D721Med (cell line): ENCODE data around the gene NFATC2IP.
"Not testable (repeated sequence)": the region's sequence is repeated elsewhere in the genome, so short reads cannot be mapped to it uniquely, and the experiment has no call there.

Experiments used
- DNase-seq: peaks from one replicate; pipeline ENCODE4 v3.0.0; 2011; ENCODE audit warnings: low spot score; ENCODE audit not compliant: insufficient read length
- FAIRE-seq: peaks from 2 replicates; lab custom pipeline; 2011; peaks lifted over from hg19 to GRCh38; lab: Jason Lieb, UNC
- TF ChIP-seq, protein P1 (sequence below): IDR thresholded peaks from 2 replicates; pipeline ENCODE4 v1.5.1; 2012; ENCODE audit warnings: mild to moderate bottlenecking, control low read depth; ENCODE audit not compliant: insufficient read depth; ENCODE audit errors: missing control alignments

NFATC2IP gene

DNA sequence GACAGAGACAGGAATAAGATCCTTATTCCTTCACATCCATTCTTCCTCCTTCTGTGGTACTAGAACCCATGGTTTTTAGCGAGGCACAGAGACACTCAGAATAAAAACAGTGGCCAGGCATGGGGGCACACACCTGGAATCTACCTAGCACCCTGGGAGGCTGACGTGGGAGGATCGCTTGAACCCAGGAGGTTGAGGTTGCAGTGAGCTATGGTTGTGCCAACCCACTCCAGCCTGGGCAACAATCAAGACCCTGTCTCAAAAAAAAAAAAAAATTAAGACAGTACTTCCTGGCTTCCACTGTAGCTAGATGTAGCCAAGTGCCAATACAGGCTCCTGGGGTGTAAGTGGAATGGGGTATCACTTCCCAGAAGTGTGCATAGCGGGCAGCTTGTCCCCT is 16.4 kb downstream of the NFATC2IP start:
- DNase-seq, result no peak
- TF ChIP-seq, protein P1, sequence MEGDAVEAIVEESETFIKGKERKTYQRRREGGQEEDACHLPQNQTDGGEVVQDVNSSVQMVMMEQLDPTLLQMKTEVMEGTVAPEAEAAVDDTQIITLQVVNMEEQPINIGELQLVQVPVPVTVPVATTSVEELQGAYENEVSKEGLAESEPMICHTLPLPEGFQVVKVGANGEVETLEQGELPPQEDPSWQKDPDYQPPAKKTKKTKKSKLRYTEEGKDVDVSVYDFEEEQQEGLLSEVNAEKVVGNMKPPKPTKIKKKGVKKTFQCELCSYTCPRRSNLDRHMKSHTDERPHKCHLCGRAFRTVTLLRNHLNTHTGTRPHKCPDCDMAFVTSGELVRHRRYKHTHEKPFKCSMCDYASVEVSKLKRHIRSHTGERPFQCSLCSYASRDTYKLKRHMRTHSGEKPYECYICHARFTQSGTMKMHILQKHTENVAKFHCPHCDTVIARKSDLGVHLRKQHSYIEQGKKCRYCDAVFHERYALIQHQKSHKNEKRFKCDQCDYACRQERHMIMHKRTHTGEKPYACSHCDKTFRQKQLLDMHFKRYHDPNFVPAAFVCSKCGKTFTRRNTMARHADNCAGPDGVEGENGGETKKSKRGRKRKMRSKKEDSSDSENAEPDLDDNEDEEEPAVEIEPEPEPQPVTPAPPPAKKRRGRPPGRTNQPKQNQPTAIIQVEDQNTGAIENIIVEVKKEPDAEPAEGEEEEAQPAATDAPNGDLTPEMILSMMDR, result no peak
- FAIRE-seq, result no peak

DNA sequence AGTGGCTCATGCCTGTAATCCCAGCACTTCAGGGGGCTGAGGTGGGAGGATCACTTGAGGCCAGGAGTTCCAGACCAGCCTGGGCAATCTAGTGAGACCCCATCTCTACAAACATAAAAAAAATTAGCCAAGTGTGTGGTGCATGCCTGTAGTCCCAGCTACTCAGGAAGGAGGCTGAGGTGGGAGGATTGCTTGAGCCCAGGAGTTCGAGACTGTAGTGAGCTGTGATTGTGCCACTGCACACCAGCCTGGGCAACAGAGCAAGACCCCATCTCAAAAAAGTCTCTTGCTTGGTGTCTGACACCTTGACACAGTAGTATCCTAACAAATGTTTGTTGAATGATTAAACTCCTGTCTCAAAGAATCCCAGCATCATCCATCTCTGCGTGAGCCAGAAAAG is 19.0 kb downstream of the NFATC2IP start:
- FAIRE-seq, DNase-seq: not testable (repeated sequence)

DNA sequence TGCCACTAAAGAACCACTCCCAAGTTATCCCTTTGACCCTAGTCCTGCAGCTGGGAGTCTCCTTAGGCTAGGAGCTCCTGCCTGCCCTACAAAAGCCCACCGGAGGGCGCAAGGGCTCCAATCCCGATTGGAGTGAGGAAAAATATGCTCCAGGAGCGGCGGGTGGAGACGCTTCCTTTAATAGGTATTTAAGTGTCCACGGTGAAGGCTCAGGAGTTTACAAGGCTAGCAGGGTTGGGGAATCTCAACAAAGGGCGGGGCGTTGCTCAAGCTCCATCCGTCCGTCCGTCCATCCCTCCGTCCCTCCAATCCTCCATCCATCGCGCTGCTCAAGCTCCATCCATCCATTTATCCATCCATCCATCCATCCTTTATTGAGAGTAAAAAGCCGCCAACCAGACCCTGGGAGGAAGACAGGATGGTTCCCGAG is 23.3 kb downstream of the NFATC2IP start:
- FAIRE-seq, result no peak
- DNase-seq, result no peak
- TF ChIP-seq, protein P1, result peak; percentile 65

DNA sequence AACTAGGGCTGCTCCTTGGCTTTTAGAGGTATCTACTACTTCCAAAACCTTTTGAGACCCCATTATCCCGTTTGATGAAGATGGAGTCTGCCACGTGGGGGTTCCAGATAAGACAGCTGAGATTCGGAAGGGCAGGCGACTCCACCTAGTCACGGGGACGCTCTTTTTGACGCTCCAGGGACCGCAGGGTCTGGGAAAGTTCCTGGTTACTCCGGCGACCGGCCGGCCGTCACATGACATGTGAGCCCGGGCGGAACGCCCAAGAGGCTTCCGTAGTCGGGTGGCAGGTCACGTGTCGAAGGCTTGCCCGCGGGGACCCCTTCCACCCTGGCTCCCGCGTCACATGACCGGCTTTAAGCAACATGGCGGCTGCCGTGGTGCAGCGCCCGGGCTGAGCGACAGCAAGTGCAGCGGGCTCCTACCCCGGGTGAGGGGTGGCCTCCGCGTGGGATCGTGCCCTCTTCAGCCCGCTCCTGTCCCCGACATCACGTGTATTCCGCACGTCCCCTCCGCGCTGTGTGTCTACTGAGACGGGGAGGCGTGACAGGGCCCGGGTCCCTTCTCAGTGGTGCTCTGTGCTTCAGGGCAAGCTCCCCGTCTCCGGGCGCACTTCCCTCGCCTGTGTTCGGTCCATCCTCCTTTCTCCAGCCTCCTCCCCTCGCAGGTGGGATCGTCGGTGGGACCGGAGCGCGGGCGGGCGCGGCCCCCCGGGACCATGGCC is 23.9 kb downstream of the NFATC2IP start, which contains the start of gene SPNS1:
Gene SPNS1, plus strand, starts transcription at position 342 of the 721 bp plus-strand sequence. Its CDS starts 374 bp downstream, at position 716.
- TF ChIP-seq, protein P1, result no peak
- peak; percentile 97 for DNase-seq
- FAIRE-seq, result no peak

DNA sequence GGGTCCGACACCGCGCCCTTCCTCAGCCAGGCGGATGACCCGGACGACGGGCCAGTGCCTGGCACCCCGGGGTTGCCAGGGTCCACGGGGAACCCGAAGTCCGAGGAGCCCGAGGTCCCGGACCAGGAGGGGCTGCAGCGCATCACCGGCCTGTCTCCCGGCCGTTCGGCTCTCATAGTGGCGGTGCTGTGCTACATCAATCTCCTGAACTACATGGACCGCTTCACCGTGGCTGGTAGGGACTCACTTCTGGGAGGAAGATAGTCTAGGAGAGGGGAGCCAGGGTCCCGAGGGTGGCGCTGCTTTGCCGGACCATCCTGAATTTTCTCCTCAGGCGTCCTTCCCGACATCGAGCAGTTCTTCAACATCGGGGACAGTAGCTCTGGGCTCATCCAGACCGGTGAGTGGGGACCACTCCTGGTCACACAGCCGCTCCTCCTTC is 24.4 kb downstream of the NFATC2IP start:
- TF ChIP-seq, protein P1, result no peak
- FAIRE-seq, result no peak
- DNase-seq, result no peak

DNA sequence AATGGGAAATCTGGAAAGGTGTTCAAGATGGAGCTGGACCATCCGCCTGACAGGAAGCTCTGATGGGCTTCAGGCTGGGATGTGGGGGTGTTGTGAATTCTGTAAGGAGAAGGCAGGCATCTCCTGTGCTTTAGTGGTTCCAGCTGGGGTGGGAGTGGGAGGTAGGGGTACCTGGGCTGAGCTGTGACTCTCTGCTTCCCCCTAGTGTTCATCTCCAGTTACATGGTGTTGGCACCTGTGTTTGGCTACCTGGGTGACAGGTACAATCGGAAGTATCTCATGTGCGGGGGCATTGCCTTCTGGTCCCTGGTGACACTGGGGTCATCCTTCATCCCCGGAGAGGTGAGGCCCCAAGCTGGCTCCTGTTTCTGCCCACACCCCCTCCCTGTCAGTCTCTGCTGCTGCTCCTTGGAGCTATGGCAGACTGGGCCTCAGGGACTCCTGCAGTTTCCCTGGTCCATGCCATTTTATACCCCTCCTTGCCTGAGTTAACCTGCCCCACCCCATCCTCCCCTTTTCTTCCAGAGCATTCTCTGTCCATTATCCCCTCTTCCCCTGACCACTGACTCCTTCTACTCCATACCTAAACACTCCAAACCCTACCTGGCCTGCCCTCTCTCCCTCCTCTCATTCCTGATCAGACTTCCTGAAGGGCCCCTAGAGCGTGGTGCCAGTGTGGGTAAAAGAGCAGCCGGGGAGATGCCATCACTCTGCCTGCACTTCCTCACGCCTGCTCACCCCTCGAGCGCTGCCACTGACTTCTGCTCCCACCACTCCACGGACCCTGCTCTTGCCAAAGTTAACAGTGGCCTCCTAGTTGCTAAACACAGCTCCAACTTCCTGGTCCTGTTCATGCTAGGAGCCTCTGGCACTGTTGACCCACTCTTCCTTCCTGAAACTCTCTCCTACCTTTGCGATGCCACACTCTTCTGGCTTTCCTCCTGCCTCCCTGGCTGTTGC is 27.2 kb downstream of the NFATC2IP start:
- FAIRE-seq (no peak), DNase-seq (no peak)
- TF ChIP-seq, protein P1, result peak; percentile 27

DNA sequence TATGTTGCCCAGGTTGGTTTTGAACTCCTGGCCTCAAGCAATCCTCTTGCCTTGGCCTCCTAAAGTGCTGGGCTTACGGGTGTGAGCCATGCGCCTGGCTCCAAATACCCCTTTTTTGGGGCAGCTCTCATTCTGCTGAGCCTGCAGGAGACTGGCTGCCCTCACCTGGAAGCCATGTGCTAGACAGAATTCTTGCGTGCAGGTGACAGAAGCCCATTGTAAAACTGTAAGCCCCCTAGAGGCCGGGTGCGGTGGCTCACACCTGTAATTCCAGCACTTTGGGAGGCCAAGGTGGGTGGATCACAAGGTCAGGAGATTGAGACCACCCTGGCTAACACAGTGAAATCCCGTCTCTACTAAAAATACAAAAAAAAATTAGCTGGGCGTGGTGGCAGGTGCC is 29.6 kb downstream of the NFATC2IP start:
- DNase-seq, FAIRE-seq: not testable (repeated sequence)
